NCI-H2171 (cell line): ENCODE results near the gene ARF5.
"Not testable (repeated sequence)": the region's sequence is repeated elsewhere in the genome, so short reads cannot be mapped to it uniquely, and the experiment has no call there.

Source experiments
- DNase-seq: peaks from one replicate; lab custom pipeline; 2025; lab: John Stamatoyannopoulos, UW

ARF5 gene

GRCh38 chr7:127588019-127588696, at the start of gene ARF5:
TSS of gene ARF5 (plus strand) at chr7:127588411. CDS start at chr7:127588499, 88 bp downstream.
- DNase-seq, result peak; percentile 84

- DNase-seq, result no peak
Observed at GRCh38 chr7:127539116-127539515, 49.1 kb upstream of the ARF5 start.

DNA sequence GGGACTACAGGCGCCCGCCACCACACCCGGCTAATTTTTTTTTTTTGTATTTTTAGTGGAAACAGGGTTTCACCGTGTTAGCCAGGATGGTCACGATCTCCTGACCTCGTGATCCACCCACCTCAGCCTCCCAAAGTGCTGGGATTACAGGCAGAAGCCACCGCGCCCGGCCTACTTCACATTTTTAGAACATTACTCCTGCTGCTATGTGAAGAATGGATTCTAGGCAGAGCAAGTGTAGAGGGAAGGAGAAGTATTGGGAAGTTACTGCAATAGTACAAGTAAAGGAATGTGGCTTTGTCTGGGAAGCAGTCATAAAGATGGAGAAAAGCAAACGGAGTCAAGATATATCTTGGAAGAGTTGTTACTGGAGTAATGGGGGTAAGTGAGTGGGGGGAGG, 47.8 kb upstream of the ARF5 start:
- not testable (repeated sequence) for DNase-seq

GRCh38 chr7:127541548-127541947, 46.7 kb upstream of the ARF5 start:
- no peak for DNase-seq

- DNase-seq, result no peak
Observed at GRCh38 chr7:127546313-127546712, 41.9 kb upstream of the ARF5 start.

DNA sequence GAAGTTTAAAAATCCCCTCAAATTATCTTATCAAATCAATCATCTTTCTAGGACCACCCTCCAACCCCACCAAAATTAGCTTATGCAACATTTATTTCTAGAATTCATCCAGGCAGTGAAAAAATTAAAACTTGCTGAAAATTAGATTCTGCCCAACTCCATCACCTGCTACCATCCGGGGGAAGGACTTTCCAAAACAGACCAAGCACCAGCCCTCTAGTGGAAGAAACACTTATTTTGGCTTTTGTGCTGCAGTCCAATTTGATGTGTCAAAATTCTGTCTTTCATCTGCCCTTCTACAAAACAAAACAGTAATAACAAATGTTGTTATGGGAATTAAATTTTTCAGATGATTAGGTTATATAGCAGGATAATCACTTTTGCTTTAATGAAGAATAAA, 38.0 kb upstream of the ARF5 start:
- no peak for DNase-seq

DNA sequence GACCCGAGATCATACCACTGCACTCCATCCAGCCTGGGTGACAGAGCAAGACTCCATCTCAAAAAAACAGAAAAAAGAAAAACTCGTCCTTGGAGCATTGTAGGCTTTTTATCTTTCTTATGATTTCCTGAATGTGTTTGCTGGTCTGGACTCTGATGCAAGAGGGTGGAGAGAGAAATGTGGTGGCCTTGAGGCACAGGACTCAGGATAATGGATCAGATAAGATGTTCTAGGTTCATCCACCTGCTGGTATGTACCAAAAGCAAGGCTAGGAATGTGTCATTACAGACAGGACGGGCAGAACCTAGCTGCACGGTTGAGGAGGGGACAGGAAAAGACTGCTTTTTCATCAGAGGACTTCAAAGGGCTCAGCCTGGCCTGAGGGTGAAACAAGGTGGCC, 36.3 kb upstream of the ARF5 start:
- no peak for DNase-seq

GRCh38 chr7:127556404-127556803, 31.8 kb upstream of the ARF5 start:
- no peak for DNase-seq

DNA sequence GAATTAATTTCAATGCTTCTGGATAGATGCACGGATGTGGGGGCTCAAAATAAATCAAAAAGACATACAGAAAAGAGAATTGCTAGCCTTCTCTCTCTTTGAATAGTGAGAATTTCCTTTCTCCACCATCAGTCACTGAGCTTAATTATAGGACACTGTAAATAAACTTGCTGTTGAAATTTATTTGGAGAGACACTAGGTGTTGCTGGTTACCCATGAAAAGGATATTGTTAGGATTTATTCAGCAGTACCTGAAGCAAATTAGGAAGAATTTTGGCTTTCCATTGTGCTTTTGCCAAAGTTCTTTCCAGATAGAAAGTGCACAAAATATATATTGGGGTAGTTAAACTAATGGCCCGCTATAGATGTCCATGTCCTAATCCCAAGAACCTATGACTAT, 30.4 kb upstream of the ARF5 start:
- DNase-seq, result no peak

- DNase-seq, result no peak
Observed at GRCh38 chr7:127566242-127566641, 22.0 kb upstream of the ARF5 start.

- DNase-seq, result not testable (repeated sequence)
Observed at GRCh38 chr7:127568034-127568433, 20.2 kb upstream of the ARF5 start.

DNA sequence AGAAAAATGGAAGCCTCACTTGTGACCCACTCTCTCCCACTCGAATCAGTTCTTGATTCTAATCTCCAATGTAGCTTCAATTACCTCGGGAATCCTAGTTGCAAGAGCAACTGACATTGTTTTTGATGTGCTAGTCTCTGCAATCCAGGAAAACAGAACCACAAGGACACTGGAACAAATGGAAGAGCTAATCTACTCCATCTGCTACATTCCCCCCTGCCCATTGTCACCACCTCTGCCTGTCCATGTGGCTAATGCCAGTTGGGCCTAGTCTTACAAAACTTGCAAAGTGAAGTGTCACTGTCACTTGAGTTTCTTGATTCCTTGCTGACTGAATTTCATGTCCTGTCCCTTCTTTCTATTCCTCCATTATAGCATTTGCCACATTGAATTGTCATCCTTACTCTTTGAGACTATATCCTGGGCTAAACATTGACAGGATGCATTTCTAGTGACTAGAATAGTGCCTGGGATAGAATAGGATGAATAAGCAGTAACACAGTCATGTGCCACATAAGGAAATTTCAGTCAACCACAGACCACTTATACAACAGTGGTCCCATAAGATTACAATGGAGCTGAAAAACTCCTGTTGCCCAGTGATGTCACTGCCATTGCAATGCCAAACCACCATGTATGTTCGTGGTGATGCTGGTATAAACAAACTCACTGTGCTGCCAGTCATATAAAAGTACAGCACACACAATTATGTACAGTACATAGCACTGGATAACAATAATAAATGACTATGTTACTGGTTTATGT, 16.3 kb upstream of the ARF5 start:
- DNase-seq, result no peak

DNA sequence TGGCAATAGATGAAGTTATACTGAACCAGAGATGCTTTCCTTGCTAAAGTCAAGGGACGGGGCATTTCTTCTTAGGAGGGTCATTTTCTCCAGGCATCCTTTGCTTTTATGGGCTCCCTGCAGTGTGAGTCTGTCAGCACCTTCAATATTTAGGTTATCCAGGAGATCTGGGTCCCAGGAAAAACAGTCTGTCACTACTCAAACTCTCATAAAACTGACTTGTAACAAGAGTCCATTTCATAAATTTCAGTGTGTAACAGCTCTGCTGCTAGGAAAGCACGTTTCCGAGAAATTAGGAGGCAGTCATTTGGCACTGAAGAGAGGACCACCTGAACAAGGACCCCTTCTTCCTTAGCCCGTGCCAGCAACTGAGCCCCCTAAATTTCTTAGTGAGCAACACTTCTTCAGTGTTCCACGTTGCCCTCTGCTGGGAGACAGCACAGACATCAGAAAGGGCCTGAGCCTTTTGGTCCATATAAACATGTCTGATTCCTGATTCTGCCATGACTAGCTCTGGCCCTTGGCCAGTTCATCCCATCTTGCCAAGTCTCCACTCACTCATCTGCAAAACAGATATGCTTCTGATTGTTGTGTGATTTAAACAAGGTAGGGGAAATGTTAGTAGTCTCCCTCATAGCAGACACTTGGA, 10.1 kb upstream of the ARF5 start:
- DNase-seq, result no peak

- DNase-seq, result no peak
Observed at GRCh38 chr7:127578711-127579275, 9.4 kb upstream of the ARF5 start.

- DNase-seq, result no peak
Observed at GRCh38 chr7:127580612-127581011, 7.6 kb upstream of the ARF5 start.

DNA sequence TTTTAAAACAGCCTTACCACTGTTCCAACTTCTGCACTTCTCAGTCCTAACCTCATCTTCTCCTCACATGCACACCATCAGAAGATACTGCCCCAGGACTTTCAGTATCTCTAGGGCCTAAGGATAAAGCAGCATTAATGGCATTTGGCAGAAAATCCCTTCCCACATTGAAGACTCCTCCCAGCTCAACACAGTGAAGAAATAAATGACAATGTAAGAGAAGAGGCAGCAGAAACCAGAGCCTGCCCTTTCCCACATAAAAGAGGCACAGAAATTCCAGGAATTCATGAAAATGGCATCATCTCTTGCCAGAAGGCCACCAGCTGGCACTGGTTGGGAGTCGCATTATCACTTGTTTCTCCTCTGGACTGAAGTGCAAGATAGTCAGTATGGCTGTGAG, 6.5 kb upstream of the ARF5 start:
- DNase-seq, result no peak

GRCh38 chr7:127582361-127582760, 5.8 kb upstream of the ARF5 start:
- no peak for DNase-seq

DNA sequence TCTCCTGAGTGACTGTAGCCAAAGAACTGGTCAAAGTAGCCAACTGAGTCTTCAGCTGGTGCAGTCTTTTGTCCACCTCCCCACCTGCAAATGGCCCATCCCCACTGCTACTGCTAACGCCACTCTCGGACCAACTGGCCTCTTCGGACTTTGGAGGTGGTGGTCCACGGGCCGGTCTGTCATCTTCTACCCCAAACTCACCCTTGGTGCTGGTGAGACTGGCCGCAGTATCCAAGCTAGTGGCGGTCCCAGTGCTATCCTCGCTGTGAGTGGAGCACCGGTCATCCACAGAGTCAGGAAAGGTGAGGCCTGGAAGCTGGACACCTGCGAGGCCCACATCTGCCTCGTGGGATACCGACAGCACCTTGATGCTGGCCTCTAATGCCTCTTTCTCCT, 3.6 kb upstream of the ARF5 start:
- DNase-seq, result no peak

DNA sequence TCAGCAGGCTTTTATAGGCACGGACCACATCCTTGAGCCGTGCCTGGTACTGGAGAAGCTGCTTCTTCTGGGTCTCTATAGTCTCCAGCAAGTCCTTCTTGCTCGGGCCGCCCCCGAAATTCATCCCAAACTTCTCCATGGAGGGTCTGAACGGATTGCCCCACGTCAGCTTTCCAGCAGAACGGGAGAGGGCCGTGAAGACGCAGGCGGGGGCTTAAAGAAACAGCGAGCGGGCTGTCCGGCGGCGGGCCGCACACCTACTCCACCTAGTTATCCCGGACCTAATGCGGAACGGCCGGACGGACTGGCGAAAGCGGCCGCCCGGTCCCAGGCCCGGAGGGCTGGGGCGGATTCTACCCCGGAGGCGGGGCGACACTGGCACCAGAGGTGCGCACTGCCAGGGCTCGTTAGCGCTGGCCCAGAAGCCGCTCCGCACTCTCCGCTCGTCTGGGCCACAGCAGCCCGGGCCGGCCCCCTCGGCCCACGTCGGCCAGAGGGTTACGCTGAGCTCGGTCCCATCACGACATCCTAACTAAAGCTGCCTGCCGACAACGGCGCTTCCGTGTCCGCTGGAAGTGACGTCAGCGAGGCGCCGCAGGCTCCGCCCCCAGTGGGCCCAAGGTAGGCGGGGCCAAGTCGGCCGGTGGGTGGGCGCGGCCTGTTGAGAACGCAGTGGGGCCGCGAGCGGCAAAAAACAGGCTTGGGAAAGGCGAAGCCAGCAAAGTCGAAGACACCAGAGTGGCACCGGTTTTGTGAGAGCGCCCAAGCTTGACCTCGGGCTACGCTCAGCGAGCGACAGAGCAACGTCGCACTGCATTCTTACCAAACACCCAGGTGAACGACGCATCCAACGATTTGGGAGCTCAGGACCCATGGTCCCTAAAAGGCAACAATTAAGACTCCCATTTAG, 2.9 kb upstream of the ARF5 start, which contains the start of gene GCC1:
GCC1 (minus strand) TSS at position 553 of the 910 bp plus-strand sequence; CDS start at position 139, 414 bp downstream.
- peak; percentile 88 for DNase-seq

DNA sequence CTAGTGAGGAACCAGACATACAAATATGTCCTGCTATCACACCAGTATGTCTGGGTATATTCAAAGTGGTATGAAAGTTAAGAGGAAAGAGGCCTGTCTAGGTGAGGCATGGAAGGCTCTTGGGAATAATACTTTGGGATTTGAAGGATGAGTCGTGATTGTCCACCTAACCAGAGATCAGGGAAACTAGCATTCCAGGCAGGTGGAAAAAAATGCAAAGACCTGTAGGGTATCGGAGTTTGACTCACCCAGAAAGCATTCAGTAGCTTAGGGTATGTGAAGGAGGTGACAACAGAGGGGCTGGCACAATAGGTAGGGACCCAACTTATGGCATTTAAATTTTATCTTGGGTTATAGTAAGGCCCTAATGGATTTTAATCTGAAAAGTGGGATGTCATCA, 1.9 kb upstream of the ARF5 start:
- no peak for DNase-seq

GRCh38 chr7:127587663-127588018, 570 bp upstream of the ARF5 start:
- DNase-seq, result no peak
